Measurements from ENCODE around the gene SSU72. TPM values are rescaled to one million over a fixed set of nuclear protein-coding genes. Genes with fewer than 3 reads are reported as not detected.
"Not testable (repeated sequence)": the region's sequence is repeated elsewhere in the genome, so short reads cannot be mapped to it uniquely, and the experiment has no call there.

The SSU72 gene
- total RNA-seq, 4 donors from 2014 or later, result 44.0 to 273 (median 78.4) TPM

DNA sequence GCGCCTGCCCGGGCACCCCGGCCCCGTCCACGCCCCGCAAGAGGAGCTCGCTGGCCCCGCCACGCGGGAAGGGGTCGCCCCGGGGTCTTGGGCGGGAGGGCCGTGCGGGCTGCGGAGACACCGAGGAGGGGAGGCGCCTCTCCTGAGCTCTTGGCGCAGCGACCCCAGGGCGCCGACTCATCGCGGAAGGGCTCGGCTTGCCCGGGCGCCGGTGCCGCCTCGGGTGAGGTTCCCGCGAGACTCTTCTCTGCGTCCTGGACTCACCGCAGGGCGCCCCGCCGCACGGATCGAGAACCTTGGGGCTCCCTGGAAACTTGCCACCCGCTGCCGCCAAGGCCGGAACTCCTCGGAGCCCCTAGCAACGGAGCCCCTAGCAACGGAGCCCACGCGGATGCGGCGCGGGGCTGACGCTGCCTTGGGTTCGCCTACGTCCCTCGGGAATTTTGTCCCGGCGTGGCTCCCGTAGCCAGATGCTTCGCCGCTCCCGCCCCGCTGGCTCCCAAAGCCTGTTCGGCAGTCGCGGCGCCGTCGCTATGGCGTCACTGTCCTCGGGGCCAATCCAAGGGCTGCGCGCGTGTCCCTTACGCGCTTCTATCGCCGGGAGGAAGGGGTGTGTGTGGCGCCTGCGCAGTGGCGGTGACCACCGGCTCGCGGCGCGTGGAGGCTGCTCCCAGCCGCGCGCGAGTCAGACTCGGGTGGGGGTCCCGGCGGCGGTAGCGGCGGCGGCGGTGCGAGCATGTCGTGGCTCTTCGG, 63.0 kb downstream of the SSU72 start, which contains the start of gene ATAD3A:
Gene ATAD3A (plus strand): TSS at position 630 of the 753 bp plus-strand sequence. CDS start 107 bp downstream, at position 737.
- H3K27ac ChIP-seq, result peak within 1 kb of the TSS; percentile 82 to 88
- no peaks in the 10 kb centered on the region for H3K27me3 ChIP-seq
- no peaks in the 10 kb centered on the region for H3K9me3 ChIP-seq
- H3K36me3 ChIP-seq, result no peaks in the 10 kb centered on the region
- peak; percentile 40 to 69 for TF ChIP-seq POLR2A (IDR thresholded peaks at IDR 0.05)
- peak in 1 of 4 experiments; percentile 44 for TF ChIP-seq CTCF (IDR thresholded peaks at IDR 0.05)
- intact Hi-C loops (cut with DNase I; ENCODE audit: low total_unique reads), result no loop called here
- peaks cover 0 to 4% of the 10 kb centered on the region in 2 donors for H3K4me1 ChIP-seq
- DNase-seq, result peak; percentile 98
- H3K4me3 ChIP-seq, result peak within 1 kb of the TSS; percentile 69 to 78

- Histone ChIP-seq H3K4me1 (peaks cover 0 to 4% of the 10 kb centered on the region in 2 donors), H3K27me3 (no peaks in the 10 kb centered on the region), H3K27ac (peak overlapping the region; percentile 82 to 88), H3K4me3 (peak overlapping the region; percentile 69 to 78), H3K9me3 (no peaks in the 10 kb centered on the region), H3K36me3 (no peaks in the 10 kb centered on the region)
- intact Hi-C loops (cut with DNase I; ENCODE audit: low total_unique reads), result no loop called here
- no peak for TF ChIP-seq POLR2A (IDR thresholded peaks at IDR 0.05)
- no peak for DNase-seq
Observed at GRCh38 chr1:1510912-1511532, 63.6 kb downstream of the SSU72 start.

- not testable (repeated sequence) for H3K9me3 ChIP-seq, H3K4me1 ChIP-seq, H3K27me3 ChIP-seq, H3K36me3 ChIP-seq, H3K4me3 ChIP-seq, H3K27ac ChIP-seq, DNase-seq
- intact Hi-C loops (cut with DNase I; ENCODE audit: low total_unique reads), result loop anchor here (10.0 kb wide), 1 partner anchor 125 kb away; no protein-coding TSS in a partner anchor
Observed at GRCh38 chr1:1509465-1509850, 65.2 kb downstream of the SSU72 start.

DNA sequence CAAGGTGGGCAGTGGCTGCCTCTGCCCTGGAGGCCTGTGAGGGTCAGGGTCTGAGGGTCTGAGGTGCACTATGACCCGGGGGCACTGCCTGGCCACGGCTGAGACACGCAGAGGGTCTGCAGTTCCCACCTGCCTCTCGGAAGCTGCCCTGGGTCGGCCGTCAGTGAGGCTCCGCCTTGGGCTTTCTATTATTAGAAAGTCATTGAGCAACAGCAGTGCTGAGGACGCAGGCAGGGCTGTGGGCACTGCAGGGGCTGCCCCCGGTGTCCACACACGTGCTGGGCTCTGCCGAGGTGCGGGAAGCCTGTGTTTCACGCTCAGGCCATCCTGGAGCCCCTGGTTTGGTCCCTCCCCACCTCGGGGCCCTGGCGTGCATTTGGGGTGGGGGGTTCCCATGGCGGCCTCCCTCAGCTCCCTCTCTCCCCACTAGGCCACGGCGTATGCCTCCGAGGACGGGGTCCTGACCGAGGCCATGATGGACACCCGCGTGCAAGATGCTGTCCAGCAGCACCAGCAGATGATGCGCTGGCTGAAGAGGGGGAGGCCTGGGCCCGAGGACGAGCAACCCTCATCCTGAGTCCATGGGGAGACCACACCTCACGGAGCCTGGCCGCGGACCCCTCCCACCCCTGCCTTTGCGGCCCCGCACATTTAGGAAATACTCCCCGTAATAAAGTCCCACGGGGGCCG, 65.7 kb downstream of the SSU72 start:
- H3K4me3 ChIP-seq, H3K4me1 ChIP-seq, H3K9me3 ChIP-seq, H3K27ac ChIP-seq, H3K36me3 ChIP-seq, H3K27me3 ChIP-seq, DNase-seq: not testable (repeated sequence)
- intact Hi-C loops (cut with DNase I; ENCODE audit: low total_unique reads), result loop anchor here (10.0 kb wide), 1 partner anchor 124 kb away; no protein-coding TSS in a partner anchor

- H3K4me3 ChIP-seq, result no peak overlapping the region
- H3K36me3 ChIP-seq, result no peaks in the 10 kb centered on the region
- no peaks in the 10 kb centered on the region for H3K9me3 ChIP-seq
- no peak for TF ChIP-seq POLR2A (IDR thresholded peaks at IDR 0.05)
- no peak for TF ChIP-seq CTCF (IDR thresholded peaks at IDR 0.05)
- H3K27ac ChIP-seq, result no peak overlapping the region
- DNase-seq, result no peak
- H3K4me1 ChIP-seq, result peaks cover 0 to 4% of the 10 kb centered on the region in 2 donors
- intact Hi-C loops (cut with DNase I; ENCODE audit: low total_unique reads), result loop anchor here (10.0 kb wide), 1 partner anchor 123 kb away; no protein-coding TSS in a partner anchor
- H3K27me3 ChIP-seq, result no peaks in the 10 kb centered on the region
Observed at GRCh38 chr1:1507305-1507704, 67.4 kb downstream of the SSU72 start.

DNA sequence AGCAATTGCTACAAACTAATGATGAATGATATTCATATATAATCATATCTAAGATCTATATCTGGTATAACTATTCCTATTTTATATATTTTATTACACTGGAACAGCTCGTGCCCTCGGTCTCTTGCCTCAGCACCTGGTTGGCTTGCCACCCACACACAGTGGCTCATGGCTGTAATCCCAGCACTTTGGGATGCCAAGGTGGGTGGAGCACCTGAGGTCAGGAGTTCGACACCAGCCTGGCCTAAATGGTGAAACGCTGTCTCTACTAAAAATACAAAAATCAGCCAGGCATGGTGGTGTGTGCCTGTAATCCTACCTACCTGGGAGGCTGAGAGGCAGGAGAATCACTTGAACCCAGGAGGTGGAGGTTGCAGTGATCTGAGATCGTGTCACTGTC, 68.9 kb downstream of the SSU72 start:
- intact Hi-C loops (cut with DNase I; ENCODE audit: low total_unique reads), result loop anchor here (10.0 kb wide), 1 partner anchor 121 kb away; no protein-coding TSS in a partner anchor
- not testable (repeated sequence) for H3K27me3 ChIP-seq, H3K36me3 ChIP-seq, H3K4me1 ChIP-seq, H3K4me3 ChIP-seq, DNase-seq, H3K9me3 ChIP-seq
- H3K27ac ChIP-seq, result peak overlapping the region; percentile 75 to 84

Measured in uterus (tissue), 4 donors.